Measurements from ENCODE around the gene CCR1.

CCR1 gene

GRCh38 chr3:46200211-46200610, 7.9 kb downstream of the CCR1 start:
- WGBS, 2 experiments: 82 to 89% methylated on average over 4 to 5 of the region's 5 CpGs
- H3K27me3 ChIP-seq (ENCODE audit: control insufficient read depth, insufficient read depth, low read length, poor library complexity, severe bottlenecking): no peaks in the 10 kb centered on the region
- no peaks in the 10 kb centered on the region for H3K9me3 ChIP-seq (ENCODE audit: control insufficient read depth, low read length)
- no peak overlapping the region for H3K27ac ChIP-seq (ENCODE audit: insufficient read depth, low read depth, low read length, poor library complexity, severe bottlenecking)
- H3K4me3 ChIP-seq (ENCODE audit: insufficient read depth, low read depth, low read length): no peak overlapping the region
- H3K36me3 ChIP-seq (ENCODE audit: control insufficient read depth, insufficient read depth, low read length): no peaks in the 10 kb centered on the region
- H3K4me1 ChIP-seq (ENCODE audit: control insufficient read depth, insufficient read depth, low read length): no peaks in the 10 kb centered on the region

GRCh38 chr3:46196261-46196957, 11.7 kb downstream of the CCR1 start:
- H3K4me3 ChIP-seq (ENCODE audit: insufficient read depth, low read depth, low read length): no peak overlapping the region
- no peaks in the 10 kb centered on the region for H3K27me3 ChIP-seq (ENCODE audit: control insufficient read depth, insufficient read depth, low read length, poor library complexity, severe bottlenecking)
- H3K27ac ChIP-seq (ENCODE audit: insufficient read depth, low read depth, low read length, poor library complexity, severe bottlenecking): no peak overlapping the region
- H3K9me3 ChIP-seq (ENCODE audit: control insufficient read depth, low read length): no peaks in the 10 kb centered on the region
- no peaks in the 10 kb centered on the region for H3K4me1 ChIP-seq (ENCODE audit: control insufficient read depth, insufficient read depth, low read length)
- no peaks in the 10 kb centered on the region for H3K36me3 ChIP-seq (ENCODE audit: control insufficient read depth, insufficient read depth, low read length)
- 92 to 96% methylated on average over 4 of the region's 7 CpGs for WGBS, 2 experiments

GRCh38 chr3:46194868-46195553, 13.1 kb downstream of the CCR1 start:
- no peaks in the 10 kb centered on the region for H3K36me3 ChIP-seq (ENCODE audit: control insufficient read depth, insufficient read depth, low read length)
- no peak overlapping the region for H3K4me3 ChIP-seq (ENCODE audit: insufficient read depth, low read depth, low read length)
- no peaks in the 10 kb centered on the region for H3K4me1 ChIP-seq (ENCODE audit: control insufficient read depth, insufficient read depth, low read length)
- H3K9me3 ChIP-seq (ENCODE audit: control insufficient read depth, low read length): no peaks in the 10 kb centered on the region
- no peaks in the 10 kb centered on the region for H3K27me3 ChIP-seq (ENCODE audit: control insufficient read depth, insufficient read depth, low read length, poor library complexity, severe bottlenecking)
- WGBS, 2 experiments: 87 to 92% methylated on average over 3 to 4 of the region's 4 CpGs
- H3K27ac ChIP-seq (ENCODE audit: insufficient read depth, low read depth, low read length, poor library complexity, severe bottlenecking): no peak overlapping the region

DNA sequence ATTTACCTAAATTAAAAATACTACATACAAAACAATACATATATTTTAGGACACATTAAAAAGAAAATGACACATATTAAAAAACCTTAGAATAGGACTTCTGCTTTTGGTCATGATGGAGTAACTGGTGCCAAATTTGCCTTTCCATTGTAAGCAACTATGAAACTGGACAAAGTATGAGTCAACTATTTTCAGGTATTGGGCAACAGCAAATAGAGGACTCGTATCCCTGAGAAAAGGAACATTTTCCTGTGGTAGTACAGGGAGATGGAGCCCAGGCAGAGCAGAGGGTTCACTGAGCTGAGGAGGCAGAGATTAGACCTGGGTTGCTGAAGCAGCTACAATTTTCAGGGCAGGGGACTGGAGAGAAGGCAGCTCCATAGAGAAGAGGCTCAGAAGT, 14.7 kb downstream of the CCR1 start:
- 86 to 97% methylated on average over 1 of the region's 1 CpG for WGBS, 2 experiments

DNA sequence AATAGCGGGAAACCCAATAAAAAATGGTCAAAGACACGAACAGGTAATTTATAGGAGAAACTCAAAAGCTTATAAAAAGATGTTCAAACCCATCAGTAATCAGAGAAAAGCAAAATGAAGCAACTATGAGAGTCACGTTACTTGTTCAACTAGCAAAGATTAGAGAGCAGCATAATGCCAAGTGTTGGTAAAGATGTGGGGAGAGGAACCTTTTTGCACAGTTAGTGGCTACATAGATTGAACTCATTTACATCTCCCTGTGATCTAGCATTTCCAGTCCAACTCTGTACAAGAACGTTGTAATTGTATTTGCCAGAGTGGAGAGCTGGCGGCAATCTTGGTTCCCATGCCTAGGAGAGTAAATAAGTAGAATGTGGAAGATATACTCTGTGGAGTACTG, 15.2 kb downstream of the CCR1 start:
- WGBS, 2 experiments: 91 to 97% methylated on average over 5 of the region's 5 CpGs
- no peaks in the 10 kb centered on the region for H3K36me3 ChIP-seq (ENCODE audit: control insufficient read depth, insufficient read depth, low read length)
- no peaks in the 10 kb centered on the region for H3K27me3 ChIP-seq (ENCODE audit: control insufficient read depth, insufficient read depth, low read length, poor library complexity, severe bottlenecking)
- H3K4me3 ChIP-seq (ENCODE audit: insufficient read depth, low read depth, low read length): no peak overlapping the region
- H3K4me1 ChIP-seq (ENCODE audit: control insufficient read depth, insufficient read depth, low read length): no peaks in the 10 kb centered on the region
- H3K27ac ChIP-seq (ENCODE audit: insufficient read depth, low read depth, low read length, poor library complexity, severe bottlenecking): no peak overlapping the region
- H3K9me3 ChIP-seq (ENCODE audit: control insufficient read depth, low read length): no peaks in the 10 kb centered on the region

More for the DNA sequence above, 14.7 kb downstream of the CCR1 start:
- H3K27ac ChIP-seq (ENCODE audit: insufficient read depth, low read depth, low read length, poor library complexity, severe bottlenecking): no peak overlapping the region
- H3K36me3 ChIP-seq (ENCODE audit: control insufficient read depth, insufficient read depth, low read length): no peaks in the 10 kb centered on the region
- no peaks in the 10 kb centered on the region for H3K4me1 ChIP-seq (ENCODE audit: control insufficient read depth, insufficient read depth, low read length)
- no peaks in the 10 kb centered on the region for H3K9me3 ChIP-seq (ENCODE audit: control insufficient read depth, low read length)
- no peaks in the 10 kb centered on the region for H3K27me3 ChIP-seq (ENCODE audit: control insufficient read depth, insufficient read depth, low read length, poor library complexity, severe bottlenecking)
- H3K4me3 ChIP-seq (ENCODE audit: insufficient read depth, low read depth, low read length): no peak overlapping the region

- Histone ChIP-seq H3K27me3 (ENCODE audit: control insufficient read depth, insufficient read depth, low read length, poor library complexity, severe bottlenecking) (no peaks in the 10 kb centered on the region), H3K27ac (ENCODE audit: insufficient read depth, low read depth, low read length, poor library complexity, severe bottlenecking) (no peak overlapping the region), H3K4me1 (ENCODE audit: control insufficient read depth, insufficient read depth, low read length) (no peaks in the 10 kb centered on the region), H3K4me3 (ENCODE audit: insufficient read depth, low read depth, low read length) (no peak overlapping the region), H3K36me3 (ENCODE audit: control insufficient read depth, insufficient read depth, low read length) (no peaks in the 10 kb centered on the region), H3K9me3 (ENCODE audit: control insufficient read depth, low read length) (no peaks in the 10 kb centered on the region)
- 77 to 90% methylated on average over 3 of the region's 3 CpGs for WGBS, 2 experiments
Measured at GRCh38 chr3:46191730-46192129, 16.4 kb downstream of the CCR1 start.

DNA sequence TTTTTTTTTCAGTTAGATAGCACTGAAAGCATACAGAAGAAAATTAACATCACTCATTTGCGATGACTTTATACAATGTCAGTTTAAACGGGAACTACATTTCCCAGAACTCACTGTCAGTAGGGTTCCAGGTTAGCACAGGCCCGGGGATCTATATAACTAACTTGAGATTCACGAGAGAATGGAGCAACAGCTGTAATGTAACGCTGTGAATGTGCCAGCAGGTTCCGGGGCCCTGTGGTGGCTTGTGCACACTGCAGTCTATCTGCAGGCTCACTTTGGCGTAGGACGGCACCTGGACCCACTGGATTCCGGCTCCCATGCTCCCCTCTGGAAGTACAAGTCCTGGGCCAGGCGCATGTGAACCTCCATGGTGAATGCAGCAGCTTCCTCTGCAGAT, 19.4 kb downstream of the CCR1 start:
- 93 to 95% methylated on average over 10 of the region's 10 CpGs for WGBS, 2 experiments

GRCh38 chr3:46187876-46188275, 20.2 kb downstream of the CCR1 start:
- Histone ChIP-seq H3K4me1 (ENCODE audit: control insufficient read depth, insufficient read depth, low read length) (no peaks in the 10 kb centered on the region), H3K27ac (ENCODE audit: insufficient read depth, low read depth, low read length, poor library complexity, severe bottlenecking) (no peak overlapping the region), H3K27me3 (ENCODE audit: control insufficient read depth, insufficient read depth, low read length, poor library complexity, severe bottlenecking) (no peaks in the 10 kb centered on the region), H3K36me3 (ENCODE audit: control insufficient read depth, insufficient read depth, low read length) (no peaks in the 10 kb centered on the region), H3K9me3 (ENCODE audit: control insufficient read depth, low read length) (no peaks in the 10 kb centered on the region), H3K4me3 (ENCODE audit: insufficient read depth, low read depth, low read length) (no peak overlapping the region)
- 89 to 92% methylated on average over 2 of the region's 2 CpGs for WGBS, 2 experiments

More for the DNA sequence above, 19.4 kb downstream of the CCR1 start:
- H3K9me3 ChIP-seq (ENCODE audit: control insufficient read depth, low read length): no peaks in the 10 kb centered on the region
- no peak overlapping the region for H3K4me3 ChIP-seq (ENCODE audit: insufficient read depth, low read depth, low read length)
- no peak overlapping the region for H3K27ac ChIP-seq (ENCODE audit: insufficient read depth, low read depth, low read length, poor library complexity, severe bottlenecking)
- H3K4me1 ChIP-seq (ENCODE audit: control insufficient read depth, insufficient read depth, low read length): no peaks in the 10 kb centered on the region
- H3K36me3 ChIP-seq (ENCODE audit: control insufficient read depth, insufficient read depth, low read length): no peaks in the 10 kb centered on the region
- no peaks in the 10 kb centered on the region for H3K27me3 ChIP-seq (ENCODE audit: control insufficient read depth, insufficient read depth, low read length, poor library complexity, severe bottlenecking)

DNA sequence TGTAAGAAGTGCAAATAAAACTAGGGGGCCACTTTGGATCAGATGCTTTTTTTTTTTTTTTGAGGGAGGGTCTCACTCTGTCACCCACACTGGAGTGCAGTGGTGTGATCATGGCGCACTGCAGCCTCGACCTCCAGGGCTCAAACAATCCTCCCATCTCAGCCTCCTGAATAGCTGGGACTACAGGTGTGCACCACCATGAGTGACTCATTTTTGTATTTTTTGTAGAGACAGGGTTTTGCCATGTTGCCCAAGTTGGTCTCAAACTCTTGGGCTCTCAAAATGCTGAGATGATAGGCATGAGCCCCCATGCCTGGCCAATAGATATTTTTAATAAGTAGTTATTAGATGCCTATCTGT, 20.8 kb downstream of the CCR1 start:
- Histone ChIP-seq H3K27me3 (ENCODE audit: control insufficient read depth, insufficient read depth, low read length, poor library complexity, severe bottlenecking) (no peaks in the 10 kb centered on the region), H3K4me1 (ENCODE audit: control insufficient read depth, insufficient read depth, low read length) (no peaks in the 10 kb centered on the region), H3K4me3 (ENCODE audit: insufficient read depth, low read depth, low read length) (no peak overlapping the region), H3K9me3 (ENCODE audit: control insufficient read depth, low read length) (no peaks in the 10 kb centered on the region), H3K27ac (ENCODE audit: insufficient read depth, low read depth, low read length, poor library complexity, severe bottlenecking) (no peak overlapping the region), H3K36me3 (ENCODE audit: control insufficient read depth, insufficient read depth, low read length) (no peaks in the 10 kb centered on the region)
- WGBS, 2 experiments: 85 to 92% methylated on average over 2 of the region's 2 CpGs

GRCh38 chr3:46186471-46187340, 21.4 kb downstream of the CCR1 start:
- no peaks in the 10 kb centered on the region for H3K36me3 ChIP-seq (ENCODE audit: control insufficient read depth, insufficient read depth, low read length)
- H3K27me3 ChIP-seq (ENCODE audit: control insufficient read depth, insufficient read depth, low read length, poor library complexity, severe bottlenecking): no peaks in the 10 kb centered on the region
- no peaks in the 10 kb centered on the region for H3K9me3 ChIP-seq (ENCODE audit: control insufficient read depth, low read length)
- H3K27ac ChIP-seq (ENCODE audit: insufficient read depth, low read depth, low read length, poor library complexity, severe bottlenecking): no peak overlapping the region
- WGBS, 2 experiments: 69 to 92% methylated on average over 2 to 3 of the region's 3 CpGs
- no peaks in the 10 kb centered on the region for H3K4me1 ChIP-seq (ENCODE audit: control insufficient read depth, insufficient read depth, low read length)
- no peak overlapping the region for H3K4me3 ChIP-seq (ENCODE audit: insufficient read depth, low read depth, low read length)

Data from ectodermal cell (in vitro differentiated cells).